HG03558 (cell line): ENCODE results near the gene ZSCAN31.
"Not testable (repeated sequence)": the region's sequence is repeated elsewhere in the genome, so short reads cannot be mapped to it uniquely, and the experiment has no call there.

Experiments
- ATAC-seq: cut with Tn5 transposase; IDR thresholded peaks from one replicate; pipeline ENCODE4 v1.9.1; 2021; ENCODE audit warnings: moderate number of reproducible peaks; ENCODE audit not compliant: unreplicated experiment; ENCODE audit errors: extremely low read depth

ZSCAN31 gene

GRCh38 chr6:28335564-28336283, at the start of gene ZSCAN31:
Gene ZSCAN31 (minus strand): TSS chr6:28336148. CDS start chr6:28329683, 6,465 bp downstream.
- no peak for ATAC-seq

GRCh38 chr6:28384143-28384533, 48.2 kb upstream of the ZSCAN31 start:
- no peak for ATAC-seq

- peak; percentile 56 for ATAC-seq
Measured at GRCh38 chr6:28383235-28384142, 47.5 kb upstream of the ZSCAN31 start.

GRCh38 chr6:28380381-28380780, 44.4 kb upstream of the ZSCAN31 start:
- ATAC-seq = no peak

- ATAC-seq = no peak
Measured at GRCh38 chr6:28378644-28379043, 42.7 kb upstream of the ZSCAN31 start.

- no peak for ATAC-seq
Measured at GRCh38 chr6:28377879-28378278, 41.9 kb upstream of the ZSCAN31 start.

- no peak for ATAC-seq
Measured at GRCh38 chr6:28373925-28374324, 38.0 kb upstream of the ZSCAN31 start.

GRCh38 chr6:28371706-28372451, 35.9 kb upstream of the ZSCAN31 start:
- ATAC-seq = peak; percentile 75

- no peak for ATAC-seq
Measured at GRCh38 chr6:28371280-28371679, 35.3 kb upstream of the ZSCAN31 start.

- no peak for ATAC-seq
Measured at GRCh38 chr6:28370440-28370839, 34.5 kb upstream of the ZSCAN31 start.

GRCh38 chr6:28369463-28369862, 33.5 kb upstream of the ZSCAN31 start:
- no peak for ATAC-seq

- no peak for ATAC-seq
Measured at GRCh38 chr6:28368522-28368921, 32.6 kb upstream of the ZSCAN31 start.

GRCh38 chr6:28365590-28365989, 29.6 kb upstream of the ZSCAN31 start:
- ATAC-seq = not testable (repeated sequence)

- ATAC-seq = no peak
Measured at GRCh38 chr6:28360961-28361360, 25.0 kb upstream of the ZSCAN31 start.

- ATAC-seq = not testable (repeated sequence)
Measured at GRCh38 chr6:28359562-28359961, 23.6 kb upstream of the ZSCAN31 start.

GRCh38 chr6:28357036-28357435, 21.1 kb upstream of the ZSCAN31 start:
- no peak for ATAC-seq

GRCh38 chr6:28356666-28357020, 20.7 kb upstream of the ZSCAN31 start:
- ATAC-seq = no peak

- no peak for ATAC-seq
Measured at GRCh38 chr6:28355743-28356665, 20.1 kb upstream of the ZSCAN31 start.

GRCh38 chr6:28354688-28355554, 19.0 kb upstream of the ZSCAN31 start:
- no peak for ATAC-seq
